ENCODE data around the gene CACNG3.
"Not testable (repeated sequence)": the region's sequence is repeated elsewhere in the genome, so short reads cannot be mapped to it uniquely, and the experiment has no call there.

The CACNG3 gene

DNA sequence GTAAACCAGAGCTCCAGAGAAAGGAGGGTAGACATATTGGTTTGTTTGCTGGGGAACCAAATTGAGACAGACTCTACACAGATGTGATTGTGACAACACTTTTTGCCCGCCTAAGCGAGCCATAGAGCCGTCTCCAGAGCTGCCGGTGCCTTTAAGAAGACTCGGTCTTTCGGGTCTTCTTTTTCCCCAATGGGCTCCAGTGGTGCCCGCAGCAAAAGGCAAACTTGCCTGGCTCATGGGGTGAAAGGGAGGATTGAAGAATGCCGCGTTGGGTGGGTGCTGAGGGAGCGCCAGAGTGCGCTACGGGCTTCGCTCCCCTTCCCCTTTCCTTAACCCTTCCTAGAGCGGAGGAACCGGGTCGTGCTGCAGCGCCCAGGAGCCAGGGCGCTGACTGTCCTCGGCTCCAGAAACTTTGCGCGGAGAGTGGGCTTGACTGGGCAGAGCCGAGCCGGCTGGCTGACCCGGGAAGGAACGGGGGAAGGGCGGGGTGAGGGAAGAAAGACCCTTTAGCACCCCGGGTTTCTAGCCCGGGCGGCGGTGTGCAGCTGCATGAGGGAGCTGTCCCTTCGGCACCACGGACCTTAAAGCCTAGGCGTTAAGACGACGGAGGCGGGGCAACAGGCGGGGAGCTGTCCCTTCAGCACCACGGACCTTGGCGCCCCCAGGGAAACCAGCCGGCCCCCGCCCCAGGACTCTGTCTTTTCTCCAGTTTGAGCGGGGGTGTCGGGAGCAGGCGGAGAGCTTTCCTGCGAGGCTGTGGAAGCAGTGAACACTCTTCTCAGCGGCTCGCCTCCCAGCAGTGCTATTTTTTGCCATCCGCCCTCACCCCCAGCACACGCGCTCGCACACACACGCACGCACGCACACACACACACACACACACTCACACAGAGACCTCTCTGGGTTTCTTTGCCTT, at the start of gene CACNG3:
CACNG3 (plus strand) TSS at position 880 of the 916 bp plus-strand sequence. CDS start 420 bp downstream, outside the sequence.
- DNase-seq, result peak; percentile 20 to 33

DNA sequence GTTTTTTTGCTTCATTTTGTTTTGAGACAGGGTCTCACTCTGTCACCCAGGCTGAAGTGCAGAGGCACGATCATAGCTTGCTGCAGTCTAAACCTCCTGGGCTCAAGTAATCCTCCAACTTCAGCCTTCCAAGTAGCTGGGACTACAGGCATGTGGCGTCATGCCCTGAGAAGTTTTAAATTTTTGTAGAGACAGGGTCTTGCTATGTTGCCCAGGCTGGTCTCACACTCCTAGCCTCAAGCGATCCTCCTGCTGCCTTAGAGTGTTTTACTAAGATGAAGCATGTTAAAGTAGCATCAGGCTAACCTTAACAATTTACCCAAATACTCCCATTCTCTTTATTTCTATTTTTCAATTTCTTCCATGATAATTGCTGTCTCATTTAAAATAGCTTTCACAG, 49.2 kb upstream of the CACNG3 start:
- no peak for DNase-seq

DNA sequence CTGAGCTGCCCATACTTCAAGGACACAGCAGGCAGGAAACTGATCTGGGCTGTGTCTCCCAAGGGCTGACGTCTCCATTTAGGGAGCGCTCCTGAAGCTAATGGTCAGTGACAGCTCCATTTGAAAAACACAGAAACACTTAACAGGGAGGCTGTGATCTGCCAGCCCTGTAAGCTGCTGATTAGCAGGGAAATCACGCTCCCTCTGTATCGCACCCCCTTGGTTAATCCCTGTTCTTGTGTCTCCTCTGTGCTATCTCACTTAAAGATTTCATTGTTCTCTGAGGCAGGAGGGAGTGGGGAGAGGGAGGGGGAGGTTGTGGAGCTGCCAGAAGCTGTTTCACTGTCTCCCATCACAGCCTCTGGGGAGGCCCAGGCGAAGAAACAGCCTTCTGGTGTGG, 47.4 kb upstream of the CACNG3 start:
- peak; percentile 81 to 92 for DNase-seq

GRCh38 chr16:24214992-24215391, 41.1 kb upstream of the CACNG3 start:
- no peak for DNase-seq

- DNase-seq, result no peak
Observed at GRCh38 chr16:24216961-24217360, 39.2 kb upstream of the CACNG3 start.

GRCh38 chr16:24217461-24217860, 38.7 kb upstream of the CACNG3 start:
- no peak for DNase-seq

GRCh38 chr16:24218299-24218698, 37.8 kb upstream of the CACNG3 start:
- DNase-seq, result no peak

GRCh38 chr16:24221219-24221618, 34.9 kb upstream of the CACNG3 start:
- no peak for DNase-seq

- DNase-seq, result no peak
Observed at GRCh38 chr16:24228514-24228913, 27.6 kb upstream of the CACNG3 start.

DNA sequence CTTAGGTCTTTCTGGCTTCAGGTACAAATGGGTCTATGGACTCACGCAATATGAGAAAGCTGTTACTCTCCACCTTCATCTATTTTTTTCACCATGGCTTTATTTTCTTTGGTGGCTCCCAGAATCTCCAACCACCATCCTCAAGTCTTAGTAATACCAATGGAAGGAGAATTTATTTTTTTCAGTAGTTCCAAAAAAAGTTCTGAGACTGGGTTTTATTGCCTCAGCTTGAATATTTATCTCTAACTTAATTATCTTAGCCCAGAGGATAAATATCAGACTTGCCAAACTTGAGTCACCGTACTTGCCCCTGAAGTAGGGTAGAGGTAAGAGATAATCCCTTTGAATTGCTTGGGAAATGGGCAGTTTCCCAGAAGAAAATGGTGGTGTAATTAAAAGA, 23.2 kb upstream of the CACNG3 start:
- DNase-seq, result no peak

- no peak for DNase-seq
Observed at GRCh38 chr16:24234737-24235136, 21.4 kb upstream of the CACNG3 start.

GRCh38 chr16:24235806-24236205, 20.3 kb upstream of the CACNG3 start:
- no peak for DNase-seq

DNA sequence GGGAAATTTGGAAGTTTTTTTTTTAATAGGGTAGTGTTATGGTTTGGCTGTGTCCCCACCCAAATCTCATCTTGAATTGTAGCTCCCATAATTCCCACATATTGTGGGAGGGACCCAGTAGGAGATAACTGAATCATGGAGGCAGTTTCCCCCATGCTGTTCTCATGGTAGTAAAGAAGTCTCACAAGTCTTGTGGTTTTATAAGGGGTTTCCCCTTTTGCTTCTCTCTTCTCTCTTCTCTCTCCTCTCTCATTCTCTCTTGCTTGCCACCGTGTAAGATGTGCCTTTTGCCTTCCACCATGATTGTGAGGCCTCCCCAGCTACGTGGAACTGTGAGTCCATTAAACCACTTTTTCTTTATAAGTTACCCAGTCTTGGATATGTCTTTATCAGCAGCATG, 17.3 kb upstream of the CACNG3 start:
- not testable (repeated sequence) for DNase-seq

GRCh38 chr16:24246911-24247607, 9.1 kb upstream of the CACNG3 start:
- DNase-seq, result no peak

- peak; percentile 32 to 72 for DNase-seq
Observed at GRCh38 chr16:24253192-24253591, 2.9 kb upstream of the CACNG3 start.

DNA sequence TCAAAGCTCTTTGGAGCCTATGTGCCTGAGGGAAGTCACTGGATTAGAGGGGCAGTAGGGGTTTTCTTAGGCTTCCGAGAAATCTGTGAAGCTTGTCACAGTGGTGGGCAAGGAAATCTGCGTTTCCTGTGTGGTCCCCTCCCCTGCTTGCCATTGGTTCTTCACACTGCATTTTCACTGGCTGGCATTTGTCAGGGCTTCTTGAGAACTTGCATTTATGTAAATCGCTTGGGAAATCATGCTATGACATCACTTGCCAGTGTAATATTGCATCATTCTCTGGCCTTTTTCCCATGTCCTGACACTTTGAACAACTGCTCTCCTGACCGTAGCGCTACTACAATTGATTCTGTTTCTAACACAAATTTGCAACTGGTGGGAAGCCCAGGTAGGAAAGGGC, 1.8 kb downstream of the CACNG3 start:
- DNase-seq, result no peak

DNA sequence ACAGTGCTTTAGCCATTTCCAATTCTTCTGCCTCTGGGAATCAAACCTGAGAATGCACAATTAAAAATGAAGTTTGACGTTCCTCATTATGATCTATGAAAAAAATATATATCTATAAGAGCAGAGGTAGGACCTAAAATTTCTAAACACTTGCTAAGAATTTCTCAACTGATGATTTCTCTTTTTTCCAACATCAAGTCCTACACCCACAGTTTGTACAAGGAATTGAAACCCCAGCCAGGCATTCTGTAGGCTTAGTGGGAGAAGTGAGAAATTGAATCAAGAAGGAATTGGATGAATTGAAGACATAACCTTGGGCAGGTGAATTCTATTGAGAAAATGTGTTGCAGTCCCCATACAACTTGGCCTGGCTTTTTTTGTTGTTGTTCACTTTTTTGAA, 2.7 kb downstream of the CACNG3 start:
- DNase-seq, result no peak

DNA sequence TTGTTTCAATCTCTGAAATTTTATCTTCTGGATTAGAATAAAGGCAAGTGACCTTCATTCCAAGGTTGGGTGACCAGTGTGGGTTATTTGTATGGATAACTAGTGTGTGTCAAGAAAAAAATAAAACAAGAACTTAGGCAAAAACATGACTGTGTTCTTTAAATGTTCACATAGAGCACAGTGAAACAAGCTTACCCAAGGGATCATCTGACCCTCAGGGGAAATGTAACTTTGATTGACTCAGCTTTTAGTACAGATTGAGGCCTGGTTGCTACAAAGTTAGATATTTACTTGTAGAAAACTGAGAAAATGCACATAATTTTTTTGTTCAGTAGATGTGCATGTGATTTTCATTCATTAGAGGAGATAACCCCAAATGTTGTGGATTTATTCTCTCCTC, 6.7 kb downstream of the CACNG3 start:
- DNase-seq, result no peak

- DNase-seq, result no peak
Observed at GRCh38 chr16:24270721-24271442, 14.7 kb downstream of the CACNG3 start.

DNA sequence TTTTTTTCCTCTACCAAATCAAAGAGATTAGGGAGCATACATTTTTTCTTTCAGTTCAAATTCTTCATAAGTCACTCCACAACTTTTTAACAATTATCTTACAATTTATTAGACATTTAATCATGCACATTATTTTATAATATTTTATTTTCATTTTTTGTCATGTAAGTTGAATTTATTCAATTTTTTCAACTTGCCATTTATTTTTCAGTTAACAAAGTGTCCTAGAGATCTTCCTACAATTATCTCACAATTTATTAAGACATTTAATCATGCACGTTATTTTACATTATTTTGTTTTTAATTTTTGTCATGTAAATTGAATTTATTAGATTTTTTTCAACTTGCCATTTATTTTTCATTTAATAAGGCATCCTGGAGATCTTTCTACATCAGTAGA, 16.2 kb downstream of the CACNG3 start:
- DNase-seq, result no peak

DNA sequence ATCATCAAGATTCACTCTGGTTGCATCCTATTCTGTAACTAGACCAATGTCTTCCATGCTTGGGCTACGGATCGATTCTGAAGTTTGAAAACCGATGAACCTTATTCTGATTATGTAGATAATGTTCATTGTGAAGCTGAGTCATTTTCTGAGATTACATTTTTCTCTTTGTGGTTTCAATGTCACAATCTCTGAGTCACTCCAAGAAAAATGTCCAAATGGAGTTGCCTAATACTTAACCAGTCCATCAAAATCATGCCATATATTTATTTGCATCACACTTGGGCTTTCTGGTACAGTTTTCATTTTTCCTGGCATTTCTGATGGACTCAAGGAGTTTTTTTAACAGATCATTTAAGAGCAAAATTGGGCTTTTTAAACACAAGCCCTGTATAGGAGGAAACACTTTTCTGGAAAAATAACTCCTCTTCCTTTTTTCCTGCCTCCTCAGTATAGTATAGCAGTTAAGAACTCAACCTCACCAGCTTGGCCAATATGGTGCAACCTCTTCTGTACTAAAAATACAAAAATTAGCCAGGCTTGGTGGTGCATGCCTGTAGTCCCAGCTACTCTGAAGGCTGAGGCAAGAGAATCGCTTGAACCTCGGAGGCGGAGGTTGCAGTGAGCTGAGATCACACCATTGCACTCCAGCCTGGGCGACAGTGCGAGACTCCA, 17.5 kb downstream of the CACNG3 start:
- no peak for DNase-seq

DNA sequence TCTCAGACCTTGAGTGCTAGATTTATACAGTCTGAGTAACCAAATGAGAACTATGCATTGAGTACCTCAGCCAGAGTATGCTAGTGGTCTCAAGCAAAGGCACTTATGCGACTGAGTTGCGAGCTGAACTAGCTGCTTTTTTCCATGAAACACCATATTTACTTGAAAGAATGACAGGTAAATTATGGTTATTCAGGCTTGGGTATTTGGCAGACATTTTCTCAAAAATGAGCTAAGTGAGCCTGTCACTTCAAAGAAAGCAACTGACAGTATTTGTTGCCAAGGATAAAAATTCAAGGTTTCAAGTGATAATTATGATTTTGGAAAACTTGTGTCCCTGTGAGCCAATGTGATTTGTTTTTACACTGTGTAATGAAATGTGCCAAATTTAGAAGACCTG, 19.3 kb downstream of the CACNG3 start:
- DNase-seq, result no peak

- no peak for DNase-seq
Observed at GRCh38 chr16:24279982-24280515, 23.9 kb downstream of the CACNG3 start.
